K562 (cell line): ENCODE results near the gene QPCT. TPM values are rescaled to one million over a fixed set of nuclear protein-coding genes. Genes with fewer than 3 reads are reported as not detected.

Source experiments
- ATAC-seq: fragments of 200-7000 bp; cut with Tn5 transposase; 3 replicates; pipeline ENCODE4 v1.9.1; 2020; ENCODE audit warnings: moderate library complexity
- BruUV-seq: library from RNA; stranded (reverse); fragments of 400-500 nt; replicated peaks from 2 replicates; lab custom pipeline; 2021; lab: Mats Ljungman, UMichigan
- CTCF ChIA-PET: fragments of 300-600 bp; formaldehyde crosslinking; extraction: SDS; loops from one replicate; lab custom pipeline; 2021; ENCODE audit warnings: low intra/inter-chr PET ratio; lab: Yijun Ruan, JAX
- POLR2A ChIA-PET: fragments of 300-600, 350-650 bp; sonication (Branson Sonifier 250); formaldehyde crosslinking; extraction: SDS; loops from one replicate; lab custom pipeline; 2021; ENCODE audit warnings: antibody characterized with exemption, inconsistent platforms; lab: Yijun Ruan, JAX
- DNase-seq, 4 experiments: peaks; one replicate each; pipeline versions ENCODE4 v3.0.0 to v3.0.0-alpha.2; 2011 to 2018; ENCODE audit warnings: low spot score in 3 of 4, mixed read lengths in 3 of 4; ENCODE audit errors: extremely low read depth in 1 of 4
- FAIRE-seq: peaks from 2 replicates; lab custom pipeline; 2011; peaks lifted over from hg19 to GRCh38; lab: Jason Lieb, UNC
- H2AFZ ChIP-seq: 2 replicates; pipeline ENCODE4 v1.6.0; 2011; ENCODE audit warnings: low read depth, low read length, control low read depth, inconsistent platforms
- H3K27ac ChIP-seq: fragments of 200-600 bp; 3 replicates; pipeline ENCODE4 v1.8.0; 2011; ENCODE audit warnings: low read depth, mild to moderate bottlenecking, control low read depth, inconsistent platforms, low read length, moderate library complexity, mixed read lengths; ENCODE audit errors: extremely low read depth
- H3K27me3 ChIP-seq, 2 experiments: fragments of 300-600 bp in 1 of 2; 2 replicates in 1 of 2; 3 replicates in 1 of 2; pipeline versions ENCODE4 v1.6.0 to v1.8.0; 2011; ENCODE audit warnings: inconsistent platforms in 2 of 2, low read length in 2 of 2, mild to moderate bottlenecking in 1 of 2, mixed read lengths in 1 of 2, moderate library complexity in 1 of 2; ENCODE audit not compliant: control insufficient read depth in 2 of 2, insufficient read depth in 2 of 2
- H3K36me3 ChIP-seq: fragments of 300-600 bp; 3 replicates; pipeline ENCODE4 v1.8.0; 2011; ENCODE audit warnings: mild to moderate bottlenecking, low read length, inconsistent platforms; ENCODE audit not compliant: control insufficient read depth, insufficient read depth
- H3K4me1 ChIP-seq, 2 experiments: fragments of 200-600 bp in 1 of 2; replicated peaks in 1 of 2; 2 replicates in 1 of 2; 3 replicates in 1 of 2; pipeline versions ENCODE4 v1.5.1 to v1.8.0; 2011; ENCODE audit warnings: inconsistent platforms in 2 of 2, low read length in 2 of 2, mild to moderate bottlenecking in 1 of 2, mixed read lengths in 1 of 2, moderate library complexity in 1 of 2; ENCODE audit not compliant: control insufficient read depth in 2 of 2, insufficient read depth in 2 of 2
- H3K4me2 ChIP-seq: 2 replicates; pipeline ENCODE4 v1.6.1; 2011; ENCODE audit warnings: low read length, control low read depth, inconsistent platforms, mixed read lengths; ENCODE audit not compliant: insufficient read depth
- H3K4me3 ChIP-seq: fragments of 200-600 bp; sonication (generic), shearing (Covaris generic); 2 replicates; pipeline ENCODE4 v1.5.1; 2016; ENCODE audit warnings: control low read depth, inconsistent platforms
- H3K79me2 ChIP-seq: fragments of 200-600 bp; 3 replicates; pipeline ENCODE4 v1.8.0; 2011; ENCODE audit warnings: low read length, inconsistent platforms; ENCODE audit not compliant: control insufficient read depth, insufficient read depth
- H3K9ac ChIP-seq, 2 experiments: 2 replicates each; pipeline versions ENCODE4 v1.6.0 to v1.6.1; 2011; ENCODE audit warnings: low read depth in 2 of 2, low read length in 2 of 2, control low read depth in 1 of 2, inconsistent platforms in 1 of 2, mild to moderate bottlenecking in 1 of 2, mixed read lengths in 1 of 2; ENCODE audit not compliant: insufficient read depth in 1 of 2
- H3K9me1 ChIP-seq: one replicate; pipeline ENCODE4 v1.6.0; 2011; ENCODE audit warnings: inconsistent platforms, mild to moderate bottlenecking, low read length, moderate library complexity; ENCODE audit not compliant: control insufficient read depth, insufficient read depth
- H3K9me3 ChIP-seq: replicated peaks from 2 replicates; pipeline ENCODE4 v1.5.1; 2011; ENCODE audit warnings: low read depth, low read length, inconsistent platforms; ENCODE audit not compliant: control insufficient read depth, insufficient read depth
- H4K20me1 ChIP-seq: replicated peaks from 2 replicates; pipeline ENCODE4 v1.6.1; 2011; ENCODE audit warnings: low read length, inconsistent platforms, mixed read lengths; ENCODE audit not compliant: control insufficient read depth, insufficient read depth
- CHD2 ChIP-seq: IDR thresholded peaks from 2 replicates; pipeline ENCODE4 v1.6.1; 2011; ENCODE audit warnings: low read depth, low read length
- FOSL1 ChIP-seq: fragments of 200-800 bp; sonication (Bioruptor generic); conservative IDR thresholded peaks from 2 replicates; pipeline ENCODE4 v1.6.1; 2016; ENCODE audit warnings: missing genetic modification characterization, missing compliant biosample characterization
- PHF21A ChIP-seq: fragments of 450-650 bp; IDR thresholded peaks from 2 replicates; pipeline ENCODE4 v1.6.1; 2017; ENCODE audit warnings: low read depth, borderline replicate concordance
- POLR2A ChIP-seq: fragments of 450-650 bp; conservative IDR thresholded peaks from 2 replicates; pipeline ENCODE4 v1.6.1; 2016
- PPARD ChIP-seq: fragments of 250-450 bp; sonication (Bioruptor Pico); IDR thresholded peaks from 2 replicates; pipeline ENCODE4 v1.8.0; 2022; ENCODE audit warnings: inconsistent platforms, mild to moderate bottlenecking, moderate library complexity
- SPI1 ChIP-seq: IDR thresholded peaks from 2 replicates; pipeline ENCODE4 v1.6.1; 2011; ENCODE audit warnings: low read depth, low read length, control low read depth, borderline replicate concordance
- ZNF263 ChIP-seq: sonication (generic); formaldehyde crosslinking; IDR thresholded peaks from 2 replicates; pipeline ENCODE4 v1.8.0; 2022; ENCODE audit warnings: mild to moderate bottlenecking, missing genetic modification reagents, borderline replicate concordance
- WGBS: fragments of 100-300 bp; shearing (Covaris generic); methylation state at CpG from one replicate; pipeline ENCODE4 v1.1.6; 2016; ENCODE audit warnings: low coverage, mixed read lengths; ENCODE audit not compliant: insufficient coverage; ENCODE audit errors: missing lambda C conversion rate; 5-methylcytosine and 5-hydroxymethylcytosine counted together
- in situ Hi-C: fragments of 300-500 bp; cut with MboI; formaldehyde crosslinking; loops from 4 replicates; pipeline ENCODE4 v1.15.0; 2018; ENCODE audit warnings: inconsistent platforms, mixed read lengths
- intact Hi-C: fragments of 100-400 bp; cut with micrococcal nuclease; formaldehyde crosslinking; loops from 2 replicates; pipeline ENCODE4 v1.14.2; 2022
- polyA plus RNA-seq, 8 experiments: library from polyadenylated mRNA; depleted of rRNA in 4 of 8; stranded (reverse) in 5 of 8; unstranded in 3 of 8; fragments of >200 nt; fragmentation: Nextera tagmentation in 2 of 8; fragmentation: Illumina TruSeq in 1 of 8; extraction: Ambion mirVana in 2 of 8; extraction: Trizol in 1 of 8; gene quantifications; 2 replicates each; pipeline versions ENCODE4 v1.2.1 to v1.2.3, GENCODE V29; 2011 to 2014; ENCODE audit warnings: inconsistent platforms in 1 of 8, missing spikeins in 1 of 8
- total RNA-seq, 7 experiments: library from RNA; depleted of rRNA in 6 of 7; stranded (reverse); fragments of >200 nt in 6 of 7; fragmentation: Illumina TruSeq in 2 of 7; extraction: Trizol in 2 of 7; gene quantifications; 2 replicates each; pipeline versions ENCODE4 v1.2.1 to v1.2.3, GENCODE V29; 2011 to 2021; ENCODE audit warnings: low replicate concordance in 1 of 7
- TF ChIP-seq, protein P1 (sequence below), 2 experiments: fragments of 450-650 bp in 1 of 2; sonication (generic) in 1 of 2; formaldehyde crosslinking in 1 of 2; IDR thresholded peaks in 1 of 2; conservative IDR thresholded peaks in 1 of 2; 2 replicates each; pipeline versions ENCODE4 v1.6.1 to v1.8.1; 2016 to 2023; ENCODE audit warnings: mild to moderate bottlenecking in 2 of 2, moderate library complexity in 2 of 2, inconsistent platforms in 1 of 2, missing genetic modification reagents in 1 of 2

Gene QPCT
- total and polyA plus RNA-seq, 9 of the 15 experiments (the other 6 are each of a cell fraction or from before 2014, with no cell fraction given) = 0.07 TPM; not detected in 8

DNA sequence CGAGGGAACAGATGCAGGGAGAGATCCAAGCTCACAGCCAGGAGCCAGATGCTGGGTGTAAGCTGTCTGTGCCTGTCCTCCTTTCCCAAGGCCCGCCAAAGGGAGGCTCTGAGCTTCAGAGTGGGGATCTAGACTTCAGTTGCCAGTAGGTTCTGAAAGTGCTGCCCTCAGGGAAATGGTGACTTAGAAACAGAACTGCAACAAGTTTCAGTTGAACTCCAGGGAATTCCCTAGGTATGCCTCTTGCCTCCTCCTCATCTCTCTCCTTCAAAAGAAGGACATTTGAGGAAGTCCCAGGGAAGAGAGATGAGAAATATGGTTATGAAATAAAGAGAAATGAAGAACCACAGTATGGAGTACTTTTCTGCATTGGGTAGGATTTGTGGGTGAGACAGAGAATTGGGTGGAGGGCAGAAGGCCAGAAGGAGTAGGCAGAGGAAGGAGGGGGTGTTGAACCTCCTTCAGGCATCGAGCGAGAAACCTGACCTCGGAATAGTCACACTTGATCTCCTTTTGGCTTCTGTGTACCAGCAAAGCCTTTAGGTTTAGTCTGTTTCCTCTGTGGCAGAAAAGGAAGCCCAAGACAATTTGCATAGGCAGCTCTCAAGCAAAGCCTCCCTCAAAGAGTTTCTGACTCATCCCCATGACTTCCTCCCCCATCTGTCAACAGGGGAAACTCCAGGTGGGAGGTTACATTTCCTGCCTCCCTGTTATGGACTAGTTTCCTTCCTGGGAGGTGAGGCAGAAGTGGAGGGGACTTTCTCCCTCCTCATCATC lies 45.7 kb downstream of the QPCT start (continued):
- TF ChIP-seq, protein P1, sequence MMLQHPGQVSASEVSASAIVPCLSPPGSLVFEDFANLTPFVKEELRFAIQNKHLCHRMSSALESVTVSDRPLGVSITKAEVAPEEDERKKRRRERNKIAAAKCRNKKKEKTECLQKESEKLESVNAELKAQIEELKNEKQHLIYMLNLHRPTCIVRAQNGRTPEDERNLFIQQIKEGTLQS (IDR thresholded peaks at IDR 0.05) = peak; percentile 80
- TF ChIP-seq, protein P1 (CRISPR knock-in tag; conservative IDR thresholded peaks at IDR 0.05) = no peak
- TF ChIP-seq PHF21A = no peak
- no peak for TF ChIP-seq POLR2A
- peak; percentile 34; the same call in 1 of the 2 replicates for TF ChIP-seq ZNF263
- peak; percentile 81 for TF ChIP-seq SPI1
- TF ChIP-seq PPARD = no peak
- peak; percentile 92 for TF ChIP-seq FOSL1 (tag)

DNA sequence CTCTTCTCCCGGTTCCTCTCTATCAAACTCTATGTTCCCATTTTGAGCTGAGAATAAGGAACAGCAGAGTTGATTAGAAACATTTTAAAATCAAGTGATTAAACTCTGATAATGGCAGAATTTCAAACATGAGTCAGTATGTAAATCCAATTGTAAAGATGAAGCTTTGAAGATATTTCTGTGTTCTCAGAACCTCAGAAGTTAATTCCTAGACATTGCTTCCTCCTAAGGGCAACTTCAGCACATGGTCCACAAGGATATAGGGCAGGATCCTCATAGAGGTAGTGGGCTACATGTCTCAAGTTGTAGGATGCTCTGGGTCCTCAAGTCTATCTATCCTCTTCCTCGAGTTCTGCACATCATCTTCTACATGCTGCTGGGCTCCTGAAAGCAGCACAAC lies 46.3 kb downstream of the QPCT start:
- no peaks in the 10 kb centered on the region for H4K20me1 ChIP-seq
- DNase-seq (no peak), FAIRE-seq (no peak)
- no peak overlapping the region for H3K4me2 ChIP-seq
- H3K27me3 ChIP-seq = peaks cover 8 to 19% of the 10 kb centered on the region in 2 experiments; a peak in 4 of 5 replicates
- no peaks in the 10 kb centered on the region; a peak in 2 of 5 replicates for H3K4me1 ChIP-seq
- no peaks in the 10 kb centered on the region for H3K79me2 ChIP-seq
- H3K9me3 ChIP-seq = no peaks in the 10 kb centered on the region
- POLR2A ChIA-PET = interaction anchor here (0.8 kb wide), 1 partner anchor 442 kb away, joined by 3 read pairs; no protein-coding TSS in a partner anchor
- peak; percentile 10; the same call in 1 of the 2 replicates for TF ChIP-seq FOSL1 (tag)
- TF ChIP-seq CHD2 = no peak
- TF ChIP-seq, all 486 proteins: peak for 1
- 0% methylated on average over 2 of the region's 2 CpGs for WGBS
- no peak for ATAC-seq
- no peak overlapping the region for H3K27ac ChIP-seq
- no peak overlapping the region for H3K9ac ChIP-seq
- intact Hi-C loops = no loop called here
- CTCF ChIA-PET = no interaction called here
- H3K9me1 ChIP-seq = no peaks in the 10 kb centered on the region
- no peaks in the 10 kb centered on the region for H3K36me3 ChIP-seq
- BruUV-seq = no TSS peak
- in situ Hi-C loops = loop anchor here (5.0 to 10.0 kb wide), 2 partner anchors 487 to 884 kb away; no protein-coding TSS in a partner anchor
- no peak overlapping the region for H2AFZ ChIP-seq
- no peak overlapping the region for H3K4me3 ChIP-seq
